ENCODE results near the gene UTP11.

DNA sequence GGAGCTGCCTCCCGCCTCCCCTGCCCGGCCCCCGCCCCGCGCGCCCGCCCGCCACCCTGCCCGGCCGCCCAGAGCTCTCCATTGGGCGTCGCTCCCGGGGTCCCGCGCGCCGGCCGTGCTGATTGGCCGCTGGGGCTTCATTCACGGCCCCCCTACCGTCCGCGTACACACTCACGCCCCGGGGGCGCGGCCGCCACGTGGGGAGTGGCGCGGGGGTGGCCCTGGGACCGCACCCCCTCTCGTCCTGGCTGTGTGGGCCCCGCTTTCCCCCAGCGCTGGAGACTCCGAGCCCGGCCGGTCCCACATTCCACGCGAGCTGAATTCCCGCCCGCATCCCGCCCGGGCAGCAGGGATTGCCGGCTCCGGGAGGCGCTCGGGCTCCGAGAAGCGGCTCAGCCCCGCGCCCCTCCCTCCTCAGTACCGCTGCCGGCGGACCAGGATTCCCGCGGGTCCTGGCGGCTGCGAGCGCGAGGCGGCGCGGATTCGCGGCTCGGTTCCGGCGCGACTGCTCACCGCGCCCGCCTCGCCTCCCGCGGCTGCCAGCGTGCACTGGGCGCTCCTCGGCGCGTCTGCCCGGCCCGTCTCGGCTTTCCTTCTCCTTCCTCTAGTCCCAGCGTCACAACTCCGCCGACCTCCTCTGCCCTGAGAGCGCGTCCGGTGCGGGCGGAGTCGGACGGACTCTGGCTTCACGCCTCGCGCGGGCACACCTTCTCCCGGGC is 34.5 kb downstream of the UTP11 start:
- TF ChIP-seq, protein P1, sequence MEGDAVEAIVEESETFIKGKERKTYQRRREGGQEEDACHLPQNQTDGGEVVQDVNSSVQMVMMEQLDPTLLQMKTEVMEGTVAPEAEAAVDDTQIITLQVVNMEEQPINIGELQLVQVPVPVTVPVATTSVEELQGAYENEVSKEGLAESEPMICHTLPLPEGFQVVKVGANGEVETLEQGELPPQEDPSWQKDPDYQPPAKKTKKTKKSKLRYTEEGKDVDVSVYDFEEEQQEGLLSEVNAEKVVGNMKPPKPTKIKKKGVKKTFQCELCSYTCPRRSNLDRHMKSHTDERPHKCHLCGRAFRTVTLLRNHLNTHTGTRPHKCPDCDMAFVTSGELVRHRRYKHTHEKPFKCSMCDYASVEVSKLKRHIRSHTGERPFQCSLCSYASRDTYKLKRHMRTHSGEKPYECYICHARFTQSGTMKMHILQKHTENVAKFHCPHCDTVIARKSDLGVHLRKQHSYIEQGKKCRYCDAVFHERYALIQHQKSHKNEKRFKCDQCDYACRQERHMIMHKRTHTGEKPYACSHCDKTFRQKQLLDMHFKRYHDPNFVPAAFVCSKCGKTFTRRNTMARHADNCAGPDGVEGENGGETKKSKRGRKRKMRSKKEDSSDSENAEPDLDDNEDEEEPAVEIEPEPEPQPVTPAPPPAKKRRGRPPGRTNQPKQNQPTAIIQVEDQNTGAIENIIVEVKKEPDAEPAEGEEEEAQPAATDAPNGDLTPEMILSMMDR (IDR thresholded peaks at IDR 0.05; ENCODE audit: insufficient read depth, low read length) = no peak
- TF ChIP-seq POLR2AphosphoS5 (IDR thresholded peaks at IDR 0.05; ENCODE audit: low read depth) = no peak
- no peak for TF ChIP-seq GABPA (IDR thresholded peaks at IDR 0.05; ENCODE audit: low read depth)

Data from HL-60 (cell line).